ENCODE measurements around the gene SLC25A51.

SLC25A51 gene

DNA sequence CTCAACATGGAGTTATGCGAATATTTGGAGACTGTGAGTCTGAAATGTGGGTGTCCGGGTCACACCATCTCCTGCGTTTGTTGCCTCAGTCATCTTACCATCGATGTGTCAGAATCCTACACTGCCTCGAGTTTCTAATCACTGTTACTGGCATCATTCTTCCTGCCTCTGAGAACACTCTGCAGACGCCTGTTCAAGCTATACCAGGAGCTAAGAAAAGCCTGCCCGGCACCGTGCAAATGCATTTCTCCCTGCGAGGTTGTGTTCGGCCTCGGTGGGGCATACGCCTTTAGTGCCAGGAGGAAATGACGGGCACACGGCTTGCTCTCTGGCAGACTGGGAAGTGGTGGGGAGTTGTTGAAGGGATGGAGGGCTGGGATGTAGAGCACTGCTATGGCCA lies 31.2 kb upstream of the SLC25A51 start:
- TF ChIP-seq, protein P1, sequence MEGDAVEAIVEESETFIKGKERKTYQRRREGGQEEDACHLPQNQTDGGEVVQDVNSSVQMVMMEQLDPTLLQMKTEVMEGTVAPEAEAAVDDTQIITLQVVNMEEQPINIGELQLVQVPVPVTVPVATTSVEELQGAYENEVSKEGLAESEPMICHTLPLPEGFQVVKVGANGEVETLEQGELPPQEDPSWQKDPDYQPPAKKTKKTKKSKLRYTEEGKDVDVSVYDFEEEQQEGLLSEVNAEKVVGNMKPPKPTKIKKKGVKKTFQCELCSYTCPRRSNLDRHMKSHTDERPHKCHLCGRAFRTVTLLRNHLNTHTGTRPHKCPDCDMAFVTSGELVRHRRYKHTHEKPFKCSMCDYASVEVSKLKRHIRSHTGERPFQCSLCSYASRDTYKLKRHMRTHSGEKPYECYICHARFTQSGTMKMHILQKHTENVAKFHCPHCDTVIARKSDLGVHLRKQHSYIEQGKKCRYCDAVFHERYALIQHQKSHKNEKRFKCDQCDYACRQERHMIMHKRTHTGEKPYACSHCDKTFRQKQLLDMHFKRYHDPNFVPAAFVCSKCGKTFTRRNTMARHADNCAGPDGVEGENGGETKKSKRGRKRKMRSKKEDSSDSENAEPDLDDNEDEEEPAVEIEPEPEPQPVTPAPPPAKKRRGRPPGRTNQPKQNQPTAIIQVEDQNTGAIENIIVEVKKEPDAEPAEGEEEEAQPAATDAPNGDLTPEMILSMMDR (conservative IDR thresholded peaks at IDR 0.05), result no peak
- H3K27ac ChIP-seq, result no peak overlapping the region

DNA sequence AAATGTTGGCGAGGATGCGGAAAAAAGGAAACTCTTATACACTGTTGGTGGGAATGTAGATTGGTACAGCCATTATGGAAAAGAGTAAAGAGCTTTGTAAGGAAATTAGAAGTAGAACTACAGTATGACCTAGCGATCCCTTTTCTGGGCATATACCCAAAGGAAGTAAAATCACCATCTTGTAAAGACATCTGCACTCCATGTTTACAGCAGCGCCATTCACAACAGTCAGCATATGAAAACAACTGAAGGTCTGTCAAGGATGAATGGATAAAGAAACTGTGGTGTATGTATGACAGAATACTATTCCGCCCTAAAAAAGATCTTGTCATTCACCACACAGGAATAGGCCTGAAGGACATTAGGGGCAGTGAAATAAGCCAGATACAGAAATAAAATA lies 27.7 kb upstream of the SLC25A51 start:
- no peak overlapping the region for H3K27ac ChIP-seq
- TF ChIP-seq, protein P1 (conservative IDR thresholded peaks at IDR 0.05), result no peak

DNA sequence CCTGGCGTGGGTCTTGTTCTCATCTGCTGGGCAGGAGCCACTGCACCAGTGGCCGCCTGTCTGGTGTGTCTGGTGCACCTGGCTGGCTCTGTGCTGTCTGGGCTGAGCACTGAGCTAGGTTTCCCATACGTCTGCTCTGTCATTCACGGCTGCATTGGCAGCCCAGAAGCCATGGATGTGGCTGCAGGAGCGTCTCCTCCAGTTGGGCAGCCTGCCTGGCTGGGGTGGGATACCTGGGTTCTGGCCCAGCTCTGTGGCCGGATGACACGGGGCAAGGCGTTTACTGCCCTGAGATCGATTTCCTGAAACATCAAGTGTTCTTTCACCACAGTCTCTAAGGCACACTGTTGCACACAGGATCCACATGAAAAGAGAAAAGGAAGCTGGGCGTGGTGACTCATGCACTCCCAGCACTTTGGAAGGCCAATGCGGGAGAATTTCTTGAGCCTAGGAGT lies 25.5 kb upstream of the SLC25A51 start:
- H3K27ac ChIP-seq, result no peak overlapping the region
- TF ChIP-seq, protein P1 (conservative IDR thresholded peaks at IDR 0.05), result no peak

DNA sequence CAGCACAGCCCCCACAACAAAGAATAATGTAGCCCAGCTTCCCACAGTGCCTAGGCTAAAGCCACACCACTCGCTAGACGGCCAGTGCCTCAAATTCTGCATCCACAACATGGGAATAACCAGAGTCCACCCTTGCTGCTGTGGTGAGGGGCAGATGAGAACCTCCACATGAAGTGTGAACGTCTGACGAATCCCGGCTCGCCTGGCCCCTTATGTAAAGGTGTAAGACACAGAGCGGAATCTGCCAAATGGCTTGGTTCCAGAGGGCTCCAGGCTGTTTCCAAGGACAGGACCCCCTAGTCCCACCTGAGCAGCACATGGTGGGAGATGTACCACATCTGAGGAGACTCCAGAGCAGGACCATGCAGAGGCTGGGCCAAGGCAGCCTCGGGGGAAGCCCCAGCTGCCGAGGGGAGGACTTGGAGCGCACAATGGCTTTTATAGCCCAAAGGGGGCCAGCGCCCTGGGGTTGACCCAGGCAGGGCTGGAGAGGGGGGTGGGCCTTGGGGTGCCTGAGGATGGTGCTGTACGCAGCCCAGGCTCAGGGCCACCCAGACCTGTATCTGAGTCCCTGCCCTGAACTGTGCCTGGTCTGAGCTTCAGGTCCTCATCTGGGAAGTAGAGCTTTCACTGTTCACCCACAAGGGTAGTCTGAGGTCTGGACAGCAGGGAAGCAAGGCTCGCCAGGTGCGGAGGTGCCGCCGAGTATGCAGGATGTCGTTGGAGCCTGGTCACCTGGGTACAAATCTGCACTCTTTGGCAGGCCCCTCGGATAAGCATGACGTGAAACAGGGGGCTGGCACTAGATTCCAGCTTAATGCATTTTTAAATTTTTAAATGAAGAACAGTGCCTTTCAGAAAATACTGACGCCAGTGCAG lies 24.9 kb upstream of the SLC25A51 start:
- no peak overlapping the region for H3K27ac ChIP-seq
- TF ChIP-seq, protein P1 (conservative IDR thresholded peaks at IDR 0.05), result no peak

DNA sequence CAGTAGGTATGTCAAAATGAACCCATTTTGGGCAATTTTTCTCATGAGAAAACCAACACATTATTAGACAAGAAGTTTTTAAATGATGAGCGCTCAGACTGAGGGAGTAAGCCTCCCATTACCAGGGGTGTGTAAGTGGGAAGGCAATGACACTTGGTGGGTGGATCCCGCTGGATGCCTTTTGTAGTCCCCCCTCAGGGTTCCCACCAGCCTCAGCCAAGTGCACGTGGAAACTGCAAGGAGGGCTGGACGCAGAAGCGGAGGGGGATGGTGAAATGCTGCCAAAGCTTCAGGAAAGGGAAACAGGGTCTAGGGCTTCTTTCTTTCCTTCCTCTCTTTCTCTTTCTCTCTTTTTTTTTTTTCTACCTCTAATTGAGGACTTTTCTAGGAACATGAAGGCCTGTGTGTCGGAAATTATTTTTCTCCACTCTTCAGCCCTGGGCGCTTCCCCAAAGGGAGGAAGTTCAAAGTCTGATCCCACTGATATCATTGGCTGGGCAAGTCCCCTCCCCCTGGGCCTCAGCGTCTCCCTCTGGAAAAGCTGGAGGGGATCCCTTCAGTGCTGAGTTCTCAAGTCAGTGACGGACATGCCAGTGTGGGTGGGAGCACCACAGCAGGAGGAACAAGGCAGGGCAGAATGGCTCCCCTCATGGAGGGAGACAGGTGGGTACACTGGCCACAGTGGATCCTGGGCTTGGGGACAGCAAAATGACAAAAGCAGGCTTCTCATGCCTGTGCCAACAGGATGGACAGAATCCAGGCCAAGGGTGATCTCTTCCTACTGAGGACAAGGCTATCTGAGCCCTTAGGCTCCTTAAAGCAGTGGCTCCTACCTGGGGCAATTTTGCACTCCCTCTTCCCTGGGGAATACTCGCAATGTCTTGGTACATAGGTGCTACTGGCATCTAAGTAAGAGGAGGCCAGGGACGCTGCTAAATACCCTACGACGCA lies 23.9 kb upstream of the SLC25A51 start:
- no peak overlapping the region for H3K27ac ChIP-seq
- TF ChIP-seq, protein P1 (conservative IDR thresholded peaks at IDR 0.05), result no peak

GRCh38 chr9:37927132-37927531 lies 23.2 kb upstream of the SLC25A51 start:
- TF ChIP-seq, protein P1 (conservative IDR thresholded peaks at IDR 0.05), result no peak
- H3K27ac ChIP-seq, result no peak overlapping the region

GRCh38 chr9:37926737-37927118 lies 22.8 kb upstream of the SLC25A51 start:
- TF ChIP-seq, protein P1 (conservative IDR thresholded peaks at IDR 0.05), result no peak
- no peak overlapping the region for H3K27ac ChIP-seq

Data from VCaP (cell line).